A549 (cell line): ENCODE data around the gene ITPR3. TPM values are rescaled to one million over a fixed set of nuclear protein-coding genes. Genes with fewer than 3 reads are reported as not detected.
"Not testable (repeated sequence)": the region's sequence is repeated elsewhere in the genome, so short reads cannot be mapped to it uniquely, and the experiment has no call there.

ENCODE experiments used
- ATAC-seq, 2 experiments: fragments of 200-7000 bp in 1 of 2; fragments of >200 bp in 1 of 2; cut with Nextera tagmentation in 1 of 2; cut with Tn5 transposase in 1 of 2; 3 replicates each; pipeline versions ENCODE4 v1.8.0 to v1.9.1; 2018 to 2020; ENCODE audit warnings: mild to moderate bottlenecking in 1 of 2, moderate library complexity in 1 of 2
- CTCF ChIA-PET: fragments of 300-600 bp; sonication (Branson Sonifier 250); formaldehyde crosslinking; extraction: SDS; loops from one replicate; lab custom pipeline; 2021; ENCODE audit warnings: antibody characterized with exemption, inconsistent platforms; lab: Yijun Ruan, JAX
- POLR2A ChIA-PET: fragments of 350-600 bp; formaldehyde crosslinking; extraction: SDS; loops from one replicate; lab custom pipeline; 2021; ENCODE audit warnings: antibody characterized with exemption, inconsistent platforms; lab: Yijun Ruan, JAX
- DNase-seq, 2 experiments: peaks; one replicate each; pipeline versions ENCODE4 v3.0.0 to v3.0.0-alpha.2; 2011 to 2016; ENCODE audit warnings: low read depth in 1 of 2, low spot score in 1 of 2
- FAIRE-seq: peaks from 2 replicates; lab custom pipeline; 2011; peaks lifted over from hg19 to GRCh38; lab: Jason Lieb, UNC
- H3K27ac ChIP-seq, 2 experiments: fragments of >200 bp; sonication (Bioruptor Twin); formaldehyde crosslinking; 3 replicates each; pipeline ENCODE4 v1.5.1; 2016 to 2017
- H3K4me1 ChIP-seq: fragments of >200 bp; sonication (Bioruptor Twin); formaldehyde crosslinking; 3 replicates; pipeline ENCODE4 v1.6.1; 2016
- H3K4me2 ChIP-seq: fragments of >200 bp; sonication (Bioruptor Twin); formaldehyde crosslinking; 3 replicates; pipeline ENCODE4 v1.6.1; 2016
- H3K4me3 ChIP-seq: fragments of >200 bp; sonication (Bioruptor Twin); formaldehyde crosslinking; 3 replicates; pipeline ENCODE4 v1.5.1; 2016
- H3K9me3 ChIP-seq: fragments of >200 bp; sonication (Bioruptor Twin); formaldehyde crosslinking; 3 replicates; pipeline ENCODE4 v1.6.1; 2016
- CBX2 ChIP-seq: fragments of 200-600 bp; sonication (generic); IDR thresholded peaks from 2 replicates; pipeline ENCODE4 v1.6.1; 2016; ENCODE audit warnings: low read depth, mild to moderate bottlenecking, borderline replicate concordance
- CBX8 ChIP-seq: fragments of 200-600 bp; sonication (generic); IDR thresholded peaks from 2 replicates; pipeline ENCODE4 v1.6.1; 2016
- CEBPB ChIP-seq, 2 experiments: fragments of >200 bp in 1 of 2; sonication (Bioruptor Twin) in 1 of 2; formaldehyde crosslinking in 1 of 2; IDR thresholded peaks; 2 replicates each; pipeline ENCODE4 v1.6.1; 2012 to 2016
- ESRRA ChIP-seq: fragments of 150-350 bp; IDR thresholded peaks from 2 replicates; pipeline ENCODE4 v1.6.1; 2014; ENCODE audit warnings: mild to moderate bottlenecking, low read length, borderline replicate concordance
- GATA3 ChIP-seq: IDR thresholded peaks from 2 replicates; pipeline ENCODE4 v1.6.1; 2012; ENCODE audit warnings: borderline replicate concordance
- HOXB13 ChIP-seq: fragments of 250-450 bp; sonication (Bioruptor Pico); IDR thresholded peaks from 2 replicates; pipeline ENCODE4 v1.5.0; 2020; ENCODE audit warnings: low read depth, mild to moderate bottlenecking, moderate library complexity
- KDM1A ChIP-seq: fragments of 200-600 bp; sonication (generic); IDR thresholded peaks from 2 replicates; pipeline ENCODE4 v1.6.1; 2016; ENCODE audit warnings: low read depth, mild to moderate bottlenecking
- MYC ChIP-seq: IDR thresholded peaks from 2 replicates; pipeline ENCODE4 v1.6.1; 2012; ENCODE audit warnings: mild to moderate bottlenecking, inconsistent platforms, low read length, improper control_type of control experiment, borderline replicate concordance
- NR3C1 ChIP-seq: fragments of >200 bp; sonication (Bioruptor Twin); formaldehyde crosslinking; IDR thresholded peaks from 3 replicates; pipeline ENCODE4 v1.6.1; 2017
- RARB ChIP-seq: fragments of 250-450 bp; sonication (Bioruptor Pico); IDR thresholded peaks from 2 replicates; pipeline ENCODE4 v1.8.0; 2021; ENCODE audit warnings: mild to moderate bottlenecking, moderate library complexity
- RNF2 ChIP-seq: fragments of 200-600 bp; sonication (generic); IDR thresholded peaks from 2 replicates; pipeline ENCODE4 v1.6.1; 2016; ENCODE audit warnings: low read depth, mild to moderate bottlenecking, antibody characterized with exemption, moderate library complexity, borderline replicate concordance
- TFCP2L1 ChIP-seq: fragments of 250-450 bp; sonication (Bioruptor Pico); IDR thresholded peaks from 2 replicates; pipeline ENCODE4 v1.5.0; 2021; ENCODE audit warnings: mild to moderate bottlenecking
- ZC3H11A ChIP-seq: fragments of 450-650 bp; IDR thresholded peaks from 2 replicates; pipeline ENCODE4 v1.6.1; 2014; ENCODE audit warnings: antibody characterized with exemption, mild to moderate bottlenecking
- WGBS: methylation state at CpG from one replicate; pipeline ENCODE4 v1.1.6; 2017; ENCODE audit errors: missing lambda C conversion rate; 5-methylcytosine and 5-hydroxymethylcytosine counted together
- polyA plus RNA-seq, 4 experiments: library from polyadenylated mRNA; depleted of rRNA in 3 of 4; stranded (reverse); fragments of >200 nt; fragmentation: RNase III in 1 of 4; extraction: RNeasy Plus Mini Kit Qiagen cat#74134 plus additional on column Dnase treatment in 1 of 4; gene quantifications; 2 replicates in 3 of 4; 3 replicates in 1 of 4; pipeline ENCODE4 v1.2.3, GENCODE V29; 2011 to 2017
- TF ChIP-seq, protein P1 (sequence below): IDR thresholded peaks from 2 replicates; pipeline ENCODE4 v1.6.1; 2012
- TF ChIP-seq, protein P2 (sequence below): fragments of >200 bp; sonication (Bioruptor Twin); formaldehyde crosslinking; IDR thresholded peaks from 3 replicates; pipeline ENCODE4 v1.5.1; 2016
- TF ChIP-seq, protein P3 (sequence below): fragments of 250-450 bp; sonication (Bioruptor Pico); IDR thresholded peaks from 2 replicates; pipeline ENCODE4 v1.5.0; 2021; ENCODE audit warnings: mild to moderate bottlenecking, moderate library complexity, borderline replicate concordance
- TF ChIP-seq, protein P4 (sequence below): fragments of 150-350 bp; IDR thresholded peaks from 2 replicates; pipeline ENCODE4 v1.6.1; 2014; ENCODE audit warnings: low read depth, mild to moderate bottlenecking, low read length

Gene ITPR3
- polyA plus RNA-seq, 2 of the 4 experiments (the other 2 are of a cell fraction) = 17.6 to 20.8 TPM

DNA sequence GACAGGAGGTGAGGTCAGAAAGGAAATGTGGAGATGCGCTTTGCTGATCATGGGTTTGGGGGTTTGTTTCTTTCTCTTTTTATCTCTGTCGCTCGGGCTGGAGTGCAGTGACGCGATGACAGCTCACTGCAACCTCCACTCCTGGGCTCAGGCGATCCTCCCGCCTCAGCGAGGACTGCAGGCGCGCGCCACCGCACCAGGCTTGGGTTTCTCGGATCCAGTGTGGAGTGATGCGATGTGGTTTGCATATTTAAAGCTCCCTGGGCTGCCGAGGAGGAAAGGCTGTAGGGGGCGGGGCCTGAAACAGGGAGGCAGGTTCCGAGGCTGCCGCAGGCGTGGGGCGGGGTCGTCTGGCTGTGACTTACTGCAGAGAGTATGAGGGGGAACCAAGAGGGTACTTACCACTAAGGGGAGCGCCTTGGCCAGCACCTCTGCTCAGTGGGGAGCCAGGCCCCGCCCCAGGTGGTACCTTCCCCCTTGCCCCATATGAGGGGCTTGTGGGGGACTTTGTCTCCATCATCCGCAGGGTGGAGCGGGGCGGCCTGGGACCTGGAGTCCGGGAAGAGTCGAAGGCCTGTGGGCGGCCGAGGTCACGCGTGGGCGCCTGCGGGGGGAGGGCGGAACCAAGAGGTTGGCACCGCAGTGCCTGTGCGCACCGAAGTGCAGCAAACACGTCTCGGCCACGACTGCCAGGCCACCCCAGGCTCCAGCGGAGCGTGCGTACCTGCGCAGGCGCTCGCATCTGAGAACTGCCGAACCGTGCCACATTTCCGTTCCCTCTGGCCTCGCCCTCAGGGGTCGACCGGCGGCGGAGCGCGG is 28.3 kb upstream of the ITPR3 start:
- no peak overlapping the region for H3K4me3 ChIP-seq
- H3K9me3 ChIP-seq = no peaks in the 10 kb centered on the region
- POLR2A ChIA-PET = no interaction called here
- ATAC-seq = no peak
- no peak overlapping the region for H3K4me2 ChIP-seq
- TF ChIP-seq KDM1A (no peak), HOXB13 (CRISPR knock-in tag) (no peak), TFCP2L1 (CRISPR knock-in tag) (no peak), ESRRA (no peak), RNF2 (no peak)
- TF ChIP-seq, protein P1, sequence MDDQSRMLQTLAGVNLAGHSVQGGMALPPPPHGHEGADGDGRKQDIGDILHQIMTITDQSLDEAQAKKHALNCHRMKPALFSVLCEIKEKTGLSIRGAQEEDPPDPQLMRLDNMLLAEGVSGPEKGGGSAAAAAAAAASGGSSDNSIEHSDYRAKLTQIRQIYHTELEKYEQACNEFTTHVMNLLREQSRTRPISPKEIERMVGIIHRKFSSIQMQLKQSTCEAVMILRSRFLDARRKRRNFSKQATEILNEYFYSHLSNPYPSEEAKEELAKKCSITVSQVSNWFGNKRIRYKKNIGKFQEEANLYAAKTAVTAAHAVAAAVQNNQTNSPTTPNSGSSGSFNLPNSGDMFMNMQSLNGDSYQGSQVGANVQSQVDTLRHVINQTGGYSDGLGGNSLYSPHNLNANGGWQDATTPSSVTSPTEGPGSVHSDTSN = no peak
- TF ChIP-seq, protein P2, sequence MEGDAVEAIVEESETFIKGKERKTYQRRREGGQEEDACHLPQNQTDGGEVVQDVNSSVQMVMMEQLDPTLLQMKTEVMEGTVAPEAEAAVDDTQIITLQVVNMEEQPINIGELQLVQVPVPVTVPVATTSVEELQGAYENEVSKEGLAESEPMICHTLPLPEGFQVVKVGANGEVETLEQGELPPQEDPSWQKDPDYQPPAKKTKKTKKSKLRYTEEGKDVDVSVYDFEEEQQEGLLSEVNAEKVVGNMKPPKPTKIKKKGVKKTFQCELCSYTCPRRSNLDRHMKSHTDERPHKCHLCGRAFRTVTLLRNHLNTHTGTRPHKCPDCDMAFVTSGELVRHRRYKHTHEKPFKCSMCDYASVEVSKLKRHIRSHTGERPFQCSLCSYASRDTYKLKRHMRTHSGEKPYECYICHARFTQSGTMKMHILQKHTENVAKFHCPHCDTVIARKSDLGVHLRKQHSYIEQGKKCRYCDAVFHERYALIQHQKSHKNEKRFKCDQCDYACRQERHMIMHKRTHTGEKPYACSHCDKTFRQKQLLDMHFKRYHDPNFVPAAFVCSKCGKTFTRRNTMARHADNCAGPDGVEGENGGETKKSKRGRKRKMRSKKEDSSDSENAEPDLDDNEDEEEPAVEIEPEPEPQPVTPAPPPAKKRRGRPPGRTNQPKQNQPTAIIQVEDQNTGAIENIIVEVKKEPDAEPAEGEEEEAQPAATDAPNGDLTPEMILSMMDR = no peak
- TF ChIP-seq, protein P3, sequence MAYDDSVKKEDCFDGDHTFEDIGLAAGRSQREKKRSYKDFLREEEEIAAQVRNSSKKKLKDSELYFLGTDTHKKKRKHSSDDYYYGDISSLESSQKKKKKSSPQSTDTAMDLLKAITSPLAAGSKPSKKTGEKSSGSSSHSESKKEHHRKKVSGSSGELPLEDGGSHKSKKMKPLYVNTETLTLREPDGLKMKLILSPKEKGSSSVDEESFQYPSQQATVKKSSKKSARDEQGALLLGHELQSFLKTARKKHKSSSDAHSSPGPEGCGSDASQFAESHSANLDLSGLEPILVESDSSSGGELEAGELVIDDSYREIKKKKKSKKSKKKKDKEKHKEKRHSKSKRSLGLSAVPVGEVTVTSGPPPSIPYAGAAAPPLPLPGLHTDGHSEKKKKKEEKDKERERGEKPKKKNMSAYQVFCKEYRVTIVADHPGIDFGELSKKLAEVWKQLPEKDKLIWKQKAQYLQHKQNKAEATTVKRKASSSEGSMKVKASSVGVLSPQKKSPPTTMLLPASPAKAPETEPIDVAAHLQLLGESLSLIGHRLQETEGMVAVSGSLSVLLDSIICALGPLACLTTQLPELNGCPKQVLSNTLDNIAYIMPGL (CRISPR knock-in tag) = no peak
- CTCF ChIA-PET = interaction anchor here (0.5 to 9.4 kb wide), 6 partner anchors 13 to 113 kb away, joined by 3 to 177 read pairs (median 5); partner anchors contain the start of genes BAK1 and UQCC2
- no peak for DNase-seq
- FAIRE-seq = no peak
- 90% methylated on average over 48 of the region's 57 CpGs for WGBS
- H3K4me1 ChIP-seq = peaks cover 38% of the 10 kb centered on the region
- peak overlapping the region in 1 of 2 experiments; percentile 52; a peak in 4 of 6 replicates for H3K27ac ChIP-seq

DNA sequence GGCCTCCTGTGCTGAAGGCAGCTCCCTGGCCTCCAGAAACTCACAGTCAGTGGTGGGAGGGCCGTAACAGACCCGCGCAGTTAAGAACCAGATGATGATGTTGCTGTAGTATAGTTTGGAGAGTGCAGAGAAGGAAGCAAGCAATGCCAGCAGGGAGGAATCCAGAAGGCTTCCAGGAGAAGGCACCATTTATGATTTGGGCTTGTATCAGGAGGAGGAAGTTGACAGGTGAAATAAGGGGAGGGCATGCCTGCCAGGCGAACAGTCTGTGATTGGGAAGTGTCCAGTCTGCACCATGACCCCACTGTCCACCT is 27.8 kb upstream of the ITPR3 start:
- ChIA-PET CTCF (no interaction called here), POLR2A (no interaction called here)
- DNase-seq = no peak
- Histone ChIP-seq H3K27ac (peak overlapping the region in 1 of 2 experiments; percentile 52; a peak in 2 of 6 replicates), H3K4me2 (no peak overlapping the region), H3K4me3 (no peak overlapping the region), H3K4me1 (peaks cover 38% of the 10 kb centered on the region), H3K9me3 (no peaks in the 10 kb centered on the region)
- FAIRE-seq = no peak
- 81% methylated on average over 1 of the region's 4 CpGs for whole genome bisulfite sequencing
- TF ChIP-seq ZC3H11A (no peak), MYC (no peak), RARB (no peak), NR3C1 (no peak), CBX2 (no peak), CBX8 (no peak), GATA3 (no peak)
- ATAC-seq = no peak

DNA sequence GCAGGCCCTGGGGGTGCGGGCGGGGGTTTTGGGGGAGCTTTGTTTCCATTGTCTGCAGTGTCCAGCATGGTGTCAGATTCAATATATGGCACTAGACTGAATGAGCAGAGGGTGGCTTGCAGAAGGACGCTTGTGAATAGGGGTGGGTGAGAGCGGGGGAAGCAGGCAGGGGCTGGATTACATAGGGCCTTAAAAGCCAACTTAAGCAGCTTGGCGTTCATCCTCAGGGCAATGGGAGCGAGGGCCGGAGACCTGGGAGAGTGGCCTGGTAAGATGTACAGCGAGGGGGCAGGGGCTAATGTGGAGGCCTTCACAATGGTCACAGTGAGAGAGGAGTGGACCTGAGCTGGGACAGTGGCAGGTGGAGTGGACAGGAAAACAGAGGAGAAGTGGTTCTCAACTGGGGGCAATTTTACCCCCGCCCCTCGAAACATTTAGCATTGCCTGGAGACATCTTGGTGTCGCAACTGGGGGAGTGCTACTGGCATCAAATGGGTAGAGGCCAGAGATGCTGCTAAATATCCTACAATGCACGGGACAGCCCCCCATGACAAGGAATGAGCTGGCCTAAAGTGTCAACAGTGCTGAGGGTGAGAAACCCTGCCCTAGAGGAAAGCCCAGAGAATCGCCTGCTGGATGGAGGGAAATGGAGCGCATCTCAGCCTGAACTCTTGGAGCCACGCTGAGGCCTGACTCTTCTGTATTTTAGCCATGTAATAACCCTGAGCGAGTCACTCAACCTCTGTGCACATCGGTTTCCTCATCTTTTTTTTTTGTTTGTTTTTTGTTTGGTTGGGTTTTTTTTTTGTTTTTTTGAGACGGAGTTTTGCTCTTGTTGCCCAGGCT is 25.9 kb upstream of the ITPR3 start:
- TF ChIP-seq, protein P4, sequence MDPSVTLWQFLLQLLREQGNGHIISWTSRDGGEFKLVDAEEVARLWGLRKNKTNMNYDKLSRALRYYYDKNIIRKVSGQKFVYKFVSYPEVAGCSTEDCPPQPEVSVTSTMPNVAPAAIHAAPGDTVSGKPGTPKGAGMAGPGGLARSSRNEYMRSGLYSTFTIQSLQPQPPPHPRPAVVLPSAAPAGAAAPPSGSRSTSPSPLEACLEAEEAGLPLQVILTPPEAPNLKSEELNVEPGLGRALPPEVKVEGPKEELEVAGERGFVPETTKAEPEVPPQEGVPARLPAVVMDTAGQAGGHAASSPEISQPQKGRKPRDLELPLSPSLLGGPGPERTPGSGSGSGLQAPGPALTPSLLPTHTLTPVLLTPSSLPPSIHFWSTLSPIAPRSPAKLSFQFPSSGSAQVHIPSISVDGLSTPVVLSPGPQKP = no peak
- 0 out of 4 replicates have a peak, but pooled peaks of 1 of the 2 experiments have one; percentile 15 for TF ChIP-seq CEBPB (IDR thresholded peaks at IDR 0.05)
- no peak overlapping the region for H3K4me3 ChIP-seq
- 59% methylated on average over 16 of the region's 18 CpGs for WGBS
- peaks cover 37% of the 10 kb centered on the region for H3K4me1 ChIP-seq
- CTCF ChIA-PET = interaction anchor here (0.8 to 2.9 kb wide), 6 partner anchors 10 to 107 kb away, joined by 4 to 12 read pairs (median 5); no protein-coding TSS in a partner anchor
- ATAC-seq (peak in 1 of 2 experiments; percentile 19; a peak in 1 of 6 replicates), DNase-seq (no peak), FAIRE-seq (no peak)
- POLR2A ChIA-PET = no interaction called here
- peak overlapping the region; percentile 27 to 69; a peak in 4 of 6 replicates for H3K27ac ChIP-seq
- H3K9me3 ChIP-seq = no peaks in the 10 kb centered on the region
- peak overlapping the region; percentile 17; the same call in 1 of the 3 replicates for H3K4me2 ChIP-seq

DNA sequence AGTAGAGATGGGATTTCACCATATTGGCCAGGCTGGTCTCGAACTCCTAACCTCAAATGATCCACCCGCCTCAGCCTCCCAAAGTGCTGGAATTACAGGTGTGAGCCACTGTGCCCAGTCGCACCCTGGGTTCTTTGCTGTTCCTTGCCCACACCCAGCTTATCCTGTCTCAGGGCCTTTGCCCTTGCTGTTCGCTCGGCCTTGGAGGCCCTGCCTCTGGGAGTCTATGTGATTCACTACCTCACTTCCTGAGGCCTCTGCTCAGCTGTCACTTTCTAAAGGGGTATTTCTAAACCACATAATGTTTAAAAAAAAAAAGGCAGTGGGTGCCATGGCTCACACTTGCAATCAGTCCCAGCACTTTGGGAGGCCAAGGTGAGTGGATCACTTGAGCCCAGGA is 24.2 kb upstream of the ITPR3 start:
- H3K4me3 ChIP-seq, H3K9me3 ChIP-seq, POLR2A ChIA-PET, DNase-seq, H3K27ac ChIP-seq, ATAC-seq, H3K4me2 ChIP-seq, FAIRE-seq: not testable (repeated sequence)
- CTCF ChIA-PET = interaction anchor here (0.6 to 2.9 kb wide), 4 partner anchors 11 to 120 kb away, joined by 3 to 18 read pairs (median 8); no protein-coding TSS in a partner anchor
- peaks cover 23% of the 10 kb centered on the region for H3K4me1 ChIP-seq
- 100% methylated on average over 5 of the region's 5 CpGs for WGBS
